Adrenal gland (tissue), 12 donors: Measurements from ENCODE around the gene NEU2. TPM values are rescaled to one million over a fixed set of nuclear protein-coding genes. Genes with fewer than 3 reads are reported as not detected.

Experiments
- DNase-seq, 7 donors: peaks; one replicate each; pipeline ENCODE4 v3.0.0-alpha.2; 2019 to 2020
- H3K27ac ChIP-seq, 5 donors: fragments of 200-600 bp; sonication (generic) in 4 of 5; 1 replicate in 3 of 5; 2 replicates in 2 of 5; pipeline versions ENCODE4 v1.5.1 to v1.8.0; 2016 to 2020; ENCODE audit warnings: mild to moderate bottlenecking in 1 of 5
- H3K27me3 ChIP-seq: fragments of 200-600 bp; 2 replicates; pipeline ENCODE4 v1.8.0; 2021
- H3K36me3 ChIP-seq, 2 donors: fragments of 200-600 bp; replicated peaks in 1 of 2; 1 replicate in 1 of 2; 2 replicates in 1 of 2; pipeline versions ENCODE4 v1.5.1 to v1.8.0; 2018 to 2022
- H3K4me1 ChIP-seq, 2 donors: fragments of 200-600 bp; replicated peaks in 1 of 2; 1 replicate in 1 of 2; 2 replicates in 1 of 2; pipeline versions ENCODE4 v1.5.1 to v1.8.0; 2018 to 2021
- H3K4me3 ChIP-seq, 4 donors: fragments of 200-600 bp; sonication (generic) in 3 of 4; one replicate each; pipeline ENCODE4 v1.5.1; 2016 to 2018
- H3K9me3 ChIP-seq, 3 donors: fragments of 200-600 bp; sonication (generic) in 1 of 3; replicated peaks in 1 of 3; 1 replicate in 2 of 3; 2 replicates in 1 of 3; pipeline versions ENCODE4 v1.5.1 to v1.8.0; 2016 to 2021
- POLR2A ChIP-seq, 2 donors: fragments of 450-650 bp; IDR thresholded peaks; one replicate each; pipeline ENCODE4 v1.6.1; 2017; ENCODE audit warnings: antibody characterized with exemption in 2 of 2, mild to moderate bottlenecking in 2 of 2, moderate library complexity in 1 of 2
- WGBS, 4 donors: extraction: QIAGEN DNeasy Blood & Tissue Kit in 2 of 4; methylation state at CpG; one replicate each; pipeline versions ENCODE4 v1.1.5 to v1.1.7; 2013 to 2017; 5-methylcytosine and 5-hydroxymethylcytosine counted together
- intact Hi-C, 2 donors: fragments of 100-400 bp; cut with DNase I; formaldehyde crosslinking; loops; one replicate each; pipeline versions ENCODE4 v1.14.1 to v1.15.0; 2022 to 2023
- polyA plus RNA-seq, 3 donors: library from polyadenylated mRNA; stranded (reverse); fragments of 200-250 nt in 2 of 3; fragments of 350-450 nt in 1 of 3; fragmentation: Illumina TruSeq in 1 of 3; extraction: RNeasy Lipid Tissue Mini Kit (QIAGEN cat#74804) in 1 of 3; gene quantifications; one replicate each; pipeline ENCODE4 v1.2.3, GENCODE V29; 2013 to 2014
- total RNA-seq, 9 donors: library from RNA; depleted of rRNA in 4 of 9; stranded (reverse); fragments of >200 nt in 4 of 9; fragments of 120-200 nt in 1 of 9; fragmentation: NEBNext Ultra II Directional in 1 of 9; extraction: Animal tissue kit (Norgen Biotek cat#: 25700) in 1 of 9; gene quantifications; one replicate each; pipeline versions ENCODE4 v1.1.0 to v1.2.4, GENCODE V29; 2013 to 2023
- TF ChIP-seq, protein P1 (sequence below), 6 experiments: fragments of 450-650 bp in 4 of 6; fragments of 200-600 bp in 2 of 6; sonication (generic) in 1 of 6; IDR thresholded peaks; 1 replicate in 5 of 6; 2 replicates in 1 of 6; pipeline versions ENCODE4 v1.5.1 to v1.8.0; 2016 to 2021; ENCODE audit warnings: antibody characterized with exemption in 6 of 6, mild to moderate bottlenecking in 2 of 6, moderate library complexity in 1 of 6
- donor health status: healthy with polysubstance abuse.
- donor health status: Bipolar disorder and iron deficiency.
- donor health status: DM: yes; HTN: yes; CAD: no.
- donor health status: DM: no; HTN: no; CAD: no.
- donor health status: DM: no; HTN: no; CAD: no.
- donor health status: DM: yes; HTN: yes; CAD: no.

Gene NEU2
- total and polyA plus RNA-seq, 12 donors: not detected

GRCh38 chr2:233059797-233060500, 27.5 kb downstream of the NEU2 start, which contains the start of gene INPP5D:
TSS of gene INPP5D (plus strand) at chr2:233060342. CDS start at chr2:233060479, 137 bp downstream.
- Histone ChIP-seq H3K27me3 (no peaks in the 10 kb centered on the region), H3K4me1 (no peaks in the 10 kb centered on the region), H3K36me3 (no peaks in the 10 kb centered on the region), H3K27ac (peak within 1 kb of the TSS in 4 of 5 donors; percentile 17 to 89 (median 50)), H3K4me3 (peak within 1 kb of the TSS in 2 of 4 donors; percentile 25 to 55), H3K9me3 (no peaks in the 10 kb centered on the region)
- DNase-seq: peak in 6 of 7 donors; percentile 37 to 80 (median 58)
- TF ChIP-seq, protein P1, sequence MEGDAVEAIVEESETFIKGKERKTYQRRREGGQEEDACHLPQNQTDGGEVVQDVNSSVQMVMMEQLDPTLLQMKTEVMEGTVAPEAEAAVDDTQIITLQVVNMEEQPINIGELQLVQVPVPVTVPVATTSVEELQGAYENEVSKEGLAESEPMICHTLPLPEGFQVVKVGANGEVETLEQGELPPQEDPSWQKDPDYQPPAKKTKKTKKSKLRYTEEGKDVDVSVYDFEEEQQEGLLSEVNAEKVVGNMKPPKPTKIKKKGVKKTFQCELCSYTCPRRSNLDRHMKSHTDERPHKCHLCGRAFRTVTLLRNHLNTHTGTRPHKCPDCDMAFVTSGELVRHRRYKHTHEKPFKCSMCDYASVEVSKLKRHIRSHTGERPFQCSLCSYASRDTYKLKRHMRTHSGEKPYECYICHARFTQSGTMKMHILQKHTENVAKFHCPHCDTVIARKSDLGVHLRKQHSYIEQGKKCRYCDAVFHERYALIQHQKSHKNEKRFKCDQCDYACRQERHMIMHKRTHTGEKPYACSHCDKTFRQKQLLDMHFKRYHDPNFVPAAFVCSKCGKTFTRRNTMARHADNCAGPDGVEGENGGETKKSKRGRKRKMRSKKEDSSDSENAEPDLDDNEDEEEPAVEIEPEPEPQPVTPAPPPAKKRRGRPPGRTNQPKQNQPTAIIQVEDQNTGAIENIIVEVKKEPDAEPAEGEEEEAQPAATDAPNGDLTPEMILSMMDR (IDR thresholded peaks at IDR 0.05): no peak
- TF ChIP-seq POLR2A (IDR thresholded peaks at IDR 0.05): peak; percentile 17 to 37
- intact Hi-C loops: loop anchor here in 1 of 2 donors (10.0 kb wide), 1 partner anchor 185 kb away; no protein-coding TSS in a partner anchor
- 40 to 67% (median 53%) methylated on average over 18 to 26 of the region's 26 CpGs for WGBS, 4 donors

DNA sequence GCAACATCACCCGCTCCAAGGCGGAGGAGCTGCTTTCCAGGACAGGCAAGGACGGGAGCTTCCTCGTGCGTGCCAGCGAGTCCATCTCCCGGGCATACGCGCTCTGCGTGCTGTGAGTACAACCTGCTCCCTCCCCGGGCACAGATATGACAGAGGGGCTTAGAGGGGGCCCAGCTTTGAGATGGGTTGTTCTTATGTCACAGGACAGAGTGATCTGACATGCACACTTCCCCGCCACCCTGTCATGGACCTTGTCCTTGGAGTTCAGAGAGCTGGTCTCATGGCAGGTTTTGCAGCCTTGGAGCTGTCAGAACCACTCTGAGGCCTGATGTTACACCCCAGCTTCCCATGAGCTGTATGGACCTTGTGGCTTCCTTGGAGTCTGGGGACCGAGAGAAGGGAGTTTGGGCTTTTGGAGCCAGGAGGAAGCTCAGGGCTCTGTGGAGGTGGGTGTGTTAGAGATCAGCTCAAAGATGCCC, 28.1 kb downstream of the NEU2 start:
- no peaks in the 10 kb centered on the region for H3K27me3 ChIP-seq
- H3K9me3 ChIP-seq: no peaks in the 10 kb centered on the region
- peak overlapping the region in 4 of 5 donors; percentile 13 to 89 (median 50) for H3K27ac ChIP-seq
- intact Hi-C loops: loop anchor here in 1 of 2 donors (10.0 kb wide), 1 partner anchor 184 kb away; no protein-coding TSS in a partner anchor
- DNase-seq: no peak
- H3K4me1 ChIP-seq: no peaks in the 10 kb centered on the region
- peak overlapping the region in 2 of 4 donors; percentile 25 to 55 for H3K4me3 ChIP-seq
- no peaks in the 10 kb centered on the region for H3K36me3 ChIP-seq
- 43 to 68% (median 50%) methylated on average over 1 to 13 of the region's 13 CpGs for WGBS, 4 donors
- TF ChIP-seq POLR2A (IDR thresholded peaks at IDR 0.05): no peak
- TF ChIP-seq, protein P1 (IDR thresholded peaks at IDR 0.05): no peak

DNA sequence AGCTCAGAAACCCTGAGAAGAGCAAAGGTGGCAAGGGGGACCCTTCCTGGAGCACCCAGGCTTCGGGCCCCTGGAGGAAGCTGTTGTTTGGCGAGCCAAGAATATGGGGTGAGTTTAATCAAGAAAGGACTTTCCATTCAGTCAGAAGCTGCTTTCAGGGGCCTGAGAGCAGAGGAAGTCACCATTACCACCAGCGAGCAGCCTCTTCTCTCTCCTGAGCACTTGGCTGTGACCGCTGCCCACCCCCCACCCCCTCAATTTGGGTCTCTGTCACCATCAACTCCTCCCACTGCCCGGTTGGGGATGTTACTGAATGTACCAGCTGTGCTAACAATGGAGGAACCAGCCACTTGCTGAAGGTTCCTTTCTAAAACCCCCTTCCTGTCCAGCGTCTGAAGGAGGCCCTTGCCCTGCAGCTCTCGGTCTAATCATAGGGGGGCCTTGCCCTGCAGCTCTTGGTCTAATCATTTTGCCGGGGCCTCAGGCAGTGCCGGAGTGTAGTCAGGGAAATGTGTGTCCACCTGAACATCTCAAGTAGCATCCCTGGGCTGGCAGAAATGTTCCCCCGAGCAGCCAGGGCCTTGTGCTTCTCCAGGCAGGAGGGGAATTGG, 28.6 kb downstream of the NEU2 start:
- H3K9me3 ChIP-seq: no peaks in the 10 kb centered on the region
- no peak for DNase-seq
- H3K27ac ChIP-seq: peak overlapping the region in 4 of 5 donors; percentile 13 to 89 (median 50)

More for the DNA sequence above, 28.6 kb downstream of the NEU2 start:
- WGBS, 4 donors: 56 to 66% (median 60%) methylated on average over 8 to 10 of the region's 10 CpGs
- Histone ChIP-seq H3K36me3 (no peaks in the 10 kb centered on the region), H3K4me3 (peak overlapping the region in 2 of 4 donors; percentile 25 to 55), H3K4me1 (no peaks in the 10 kb centered on the region), H3K27me3 (no peaks in the 10 kb centered on the region)
- intact Hi-C loops: loop anchor here in 1 of 2 donors (10.0 kb wide), 1 partner anchor 184 kb away; no protein-coding TSS in a partner anchor
- TF ChIP-seq, protein P1 (IDR thresholded peaks at IDR 0.05): no peak
- TF ChIP-seq POLR2A (IDR thresholded peaks at IDR 0.05): no peak
